Measurements from ENCODE around the gene CNN2. TPM values are rescaled to one million over a fixed set of nuclear protein-coding genes. Genes with fewer than 3 reads are reported as not detected.

The CNN2 gene
- total and polyA plus RNA-seq, 2 of the 13 experiments (the other 11 are each of a cell fraction or from before 2014, with no cell fraction given) = 63.6 to 70.0 TPM

DNA sequence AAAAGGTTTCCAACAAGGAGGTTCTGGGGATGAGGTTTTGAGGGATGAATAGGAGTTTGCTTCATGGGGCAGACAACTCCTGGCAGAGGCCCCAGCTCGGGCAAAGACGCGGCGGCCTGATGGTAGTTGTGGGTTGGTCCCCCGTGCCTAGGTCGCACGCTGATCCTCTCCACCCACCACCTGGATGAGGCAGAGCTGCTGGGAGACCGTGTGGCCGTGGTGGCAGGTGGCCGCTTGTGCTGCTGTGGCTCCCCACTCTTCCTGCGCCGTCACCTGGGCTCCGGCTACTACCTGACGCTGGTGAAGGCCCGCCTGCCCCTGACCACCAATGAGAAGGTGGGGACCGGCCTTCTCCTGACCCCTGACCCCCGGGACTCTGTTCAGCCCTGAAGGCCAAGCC, 25.4 kb downstream of the CNN2 start (continued):
- no peak for TF ChIP-seq FOSL1 (CRISPR knock-in tag; IDR thresholded peaks at IDR 0.05; ENCODE audit: borderline replicate concordance)
- no peak for TF ChIP-seq ZNF280B (CRISPR knock-in tag; IDR thresholded peaks at IDR 0.05; ENCODE audit: borderline replicate concordance)
- no peak for TF ChIP-seq MIXL1 (CRISPR knock-in tag; IDR thresholded peaks at IDR 0.05)
- 0 out of 2 replicates have a peak, but pooled peaks have one; percentile 36 for TF ChIP-seq ZNF737 (CRISPR knock-in tag; IDR thresholded peaks at IDR 0.05; ENCODE audit: borderline replicate concordance)
- no peak for TF ChIP-seq BCLAF1 (IDR thresholded peaks at IDR 0.05)
- TF ChIP-seq ZNF253 (CRISPR knock-in tag; IDR thresholded peaks at IDR 0.05; ENCODE audit: borderline replicate concordance) = 0 out of 2 replicates have a peak, but pooled peaks have one; percentile 42
- no peak for TF ChIP-seq DNMT3B (CRISPR knock-in tag; conservative IDR thresholded peaks at IDR 0.05)
- TF ChIP-seq, protein P1, sequence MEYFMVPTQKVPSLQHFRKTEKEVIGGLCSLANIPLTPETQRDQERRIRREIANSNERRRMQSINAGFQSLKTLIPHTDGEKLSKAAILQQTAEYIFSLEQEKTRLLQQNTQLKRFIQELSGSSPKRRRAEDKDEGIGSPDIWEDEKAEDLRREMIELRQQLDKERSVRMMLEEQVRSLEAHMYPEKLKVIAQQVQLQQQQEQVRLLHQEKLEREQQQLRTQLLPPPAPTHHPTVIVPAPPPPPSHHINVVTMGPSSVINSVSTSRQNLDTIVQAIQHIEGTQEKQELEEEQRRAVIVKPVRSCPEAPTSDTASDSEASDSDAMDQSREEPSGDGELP (IDR thresholded peaks at IDR 0.05; ENCODE audit: borderline replicate concordance, low read depth) = no peak
- no peak for TF ChIP-seq HDAC2 (CRISPR knock-in tag; IDR thresholded peaks at IDR 0.05)
- TF ChIP-seq ARHGAP35 (CRISPR knock-in tag; IDR thresholded peaks at IDR 0.05; ENCODE audit: borderline replicate concordance) = 0 out of 2 replicates have a peak, but pooled peaks have one; percentile 40
- TF ChIP-seq GATAD2A (CRISPR knock-in tag; IDR thresholded peaks at IDR 0.05) = 0 out of 2 replicates have a peak, but pooled peaks have one; percentile 3
- peak; percentile 23; the same call in 1 of the 2 replicates for TF ChIP-seq RBFOX2 (IDR thresholded peaks at IDR 0.05; ENCODE audit: low read depth, low read length)
- TF ChIP-seq CCDC6 (CRISPR knock-in tag; IDR thresholded peaks at IDR 0.05) = no peak
- TF ChIP-seq ZNF3 (CRISPR knock-in tag; IDR thresholded peaks at IDR 0.05) = no peak
- TF ChIP-seq KLF9 (CRISPR knock-in tag; IDR thresholded peaks at IDR 0.05; ENCODE audit: low read depth) = no peak
- 0 out of 2 replicates have a peak, but pooled peaks have one; percentile 2 for TF ChIP-seq FOXO1 (CRISPR knock-in tag; IDR thresholded peaks at IDR 0.05)
- peak; percentile 64; the same call in 1 of the 2 replicates for TF ChIP-seq ZNF263 (CRISPR knock-in tag; IDR thresholded peaks at IDR 0.05)
- no peak; the same call in none of the 2 replicates for TF ChIP-seq NR2F6 (IDR thresholded peaks at IDR 0.05)
- peak; percentile 46 for TF ChIP-seq NR2F6 (CRISPR knock-in tag; IDR thresholded peaks at IDR 0.05)
- TF ChIP-seq, protein P2, sequence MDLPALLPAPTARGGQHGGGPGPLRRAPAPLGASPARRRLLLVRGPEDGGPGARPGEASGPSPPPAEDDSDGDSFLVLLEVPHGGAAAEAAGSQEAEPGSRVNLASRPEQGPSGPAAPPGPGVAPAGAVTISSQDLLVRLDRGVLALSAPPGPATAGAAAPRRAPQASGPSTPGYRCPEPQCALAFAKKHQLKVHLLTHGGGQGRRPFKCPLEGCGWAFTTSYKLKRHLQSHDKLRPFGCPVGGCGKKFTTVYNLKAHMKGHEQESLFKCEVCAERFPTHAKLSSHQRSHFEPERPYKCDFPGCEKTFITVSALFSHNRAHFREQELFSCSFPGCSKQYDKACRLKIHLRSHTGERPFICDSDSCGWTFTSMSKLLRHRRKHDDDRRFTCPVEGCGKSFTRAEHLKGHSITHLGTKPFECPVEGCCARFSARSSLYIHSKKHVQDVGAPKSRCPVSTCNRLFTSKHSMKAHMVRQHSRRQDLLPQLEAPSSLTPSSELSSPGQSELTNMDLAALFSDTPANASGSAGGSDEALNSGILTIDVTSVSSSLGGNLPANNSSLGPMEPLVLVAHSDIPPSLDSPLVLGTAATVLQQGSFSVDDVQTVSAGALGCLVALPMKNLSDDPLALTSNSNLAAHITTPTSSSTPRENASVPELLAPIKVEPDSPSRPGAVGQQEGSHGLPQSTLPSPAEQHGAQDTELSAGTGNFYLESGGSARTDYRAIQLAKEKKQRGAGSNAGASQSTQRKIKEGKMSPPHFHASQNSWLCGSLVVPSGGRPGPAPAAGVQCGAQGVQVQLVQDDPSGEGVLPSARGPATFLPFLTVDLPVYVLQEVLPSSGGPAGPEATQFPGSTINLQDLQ (CRISPR knock-in tag; IDR thresholded peaks at IDR 0.05) = peak; percentile 65; the same call in 1 of the 2 replicates
- TF ChIP-seq MTA3 (CRISPR knock-in tag; IDR thresholded peaks at IDR 0.05) = no peak
- no peak for TF ChIP-seq NCOR1 (IDR thresholded peaks at IDR 0.05; ENCODE audit: borderline replicate concordance, low read length)
- no peak for TF ChIP-seq ZFYVE20 (CRISPR knock-in tag; IDR thresholded peaks at IDR 0.05; ENCODE audit: borderline replicate concordance, low read depth)
- peak; percentile 25; the same call in 1 of the 2 replicates for TF ChIP-seq NR2C2 (CRISPR knock-in tag; IDR thresholded peaks at IDR 0.05; ENCODE audit: borderline replicate concordance)
- peak; percentile 2; the same call in 1 of the 2 replicates for TF ChIP-seq MXD4 (CRISPR knock-in tag; IDR thresholded peaks at IDR 0.05)

Measured in HepG2 (cell line).